HepG2 (cell line): Measurements from ENCODE around the gene GPS1. TPM values are rescaled to one million over a fixed set of nuclear protein-coding genes. Genes with fewer than 3 reads are reported as not detected.

Source experiments
- AFF4 ChIP-seq: sonication (generic); formaldehyde crosslinking; IDR thresholded peaks from 2 replicates; pipeline ENCODE4 v1.4.0; 2020; ENCODE audit warnings: missing genetic modification reagents
- ATAD3A ChIP-seq: sonication (generic); formaldehyde crosslinking; IDR thresholded peaks from 2 replicates; pipeline ENCODE4 v1.4.0; 2020; ENCODE audit warnings: missing genetic modification reagents
- ATF7-NPFF ChIP-seq: sonication (generic); formaldehyde crosslinking; IDR thresholded peaks from 2 replicates; pipeline ENCODE4 v1.8.1; 2023; ENCODE audit warnings: mild to moderate bottlenecking, low read depth, missing genetic modification reagents, moderate library complexity
- FOXA1 ChIP-seq, 2 experiments: fragments of 450-650 bp in 1 of 2; sonication (generic) in 1 of 2; formaldehyde crosslinking in 1 of 2; IDR thresholded peaks; 2 replicates each; pipeline versions ENCODE4 v1.4.0 to v1.6.1; 2016 to 2020; ENCODE audit warnings: missing genetic modification reagents in 1 of 2
- HNF1B ChIP-seq: sonication (generic); formaldehyde crosslinking; IDR thresholded peaks from 2 replicates; pipeline ENCODE4 v1.5.1; 2020; ENCODE audit warnings: mild to moderate bottlenecking, moderate library complexity, missing genetic modification reagents
- KAT7 ChIP-seq: IDR thresholded peaks from 2 replicates; pipeline ENCODE4 v1.6.1; 2018; ENCODE audit warnings: borderline replicate concordance, missing compliant biosample characterization
- MAFK ChIP-seq, 2 experiments: IDR thresholded peaks in 1 of 2; conservative IDR thresholded peaks in 1 of 2; 2 replicates each; pipeline ENCODE4 v1.6.1; 2011; ENCODE audit warnings: improper control_type of control experiment in 2 of 2, low read length in 2 of 2
- MED13 ChIP-seq: sonication (generic); formaldehyde crosslinking; IDR thresholded peaks from 2 replicates; pipeline ENCODE4 v1.5.0; 2020; ENCODE audit warnings: missing genetic modification reagents
- MLLT10 ChIP-seq: sonication (generic); formaldehyde crosslinking; IDR thresholded peaks from 2 replicates; pipeline ENCODE4 v1.4.0; 2020; ENCODE audit warnings: missing genetic modification reagents
- NR2F2 ChIP-seq: IDR thresholded peaks from 2 replicates; pipeline ENCODE4 v1.6.1; 2012; ENCODE audit warnings: low read depth, inconsistent platforms, borderline replicate concordance
- ONECUT2 ChIP-seq: sonication (generic); formaldehyde crosslinking; IDR thresholded peaks from 2 replicates; pipeline ENCODE4 v1.4.0; 2020; ENCODE audit warnings: missing genetic modification reagents
- PPARG ChIP-seq: conservative IDR thresholded peaks from 2 replicates; pipeline ENCODE4 v1.6.1; 2016; ENCODE audit warnings: missing biosample characterization, missing genetic modification reagents
- SRSF9 ChIP-seq: fragments of 200-400 bp; formaldehyde crosslinking; IDR thresholded peaks from 2 replicates; pipeline ENCODE4 v1.6.1; 2018; ENCODE audit warnings: borderline replicate concordance, mild to moderate bottlenecking, low read depth, low read length; ENCODE audit not compliant: insufficient read depth, poor library complexity, severe bottlenecking
- THRA ChIP-seq: sonication (generic); formaldehyde crosslinking; IDR thresholded peaks from 2 replicates; pipeline ENCODE4 v1.4.0; 2020; ENCODE audit warnings: missing genetic modification reagents, borderline replicate concordance
- ZBTB34 ChIP-seq: sonication (generic); formaldehyde crosslinking; IDR thresholded peaks from 2 replicates; pipeline ENCODE4 v1.8.0; 2022; ENCODE audit warnings: mild to moderate bottlenecking, missing genetic modification reagents
- ZFY ChIP-seq: sonication (generic); formaldehyde crosslinking; IDR thresholded peaks from 2 replicates; pipeline ENCODE4 v1.4.0; 2020; ENCODE audit warnings: missing genetic modification reagents
- ZNF580 ChIP-seq: IDR thresholded peaks from 2 replicates; pipeline ENCODE4 v1.6.1; 2016; ENCODE audit warnings: low read depth, borderline replicate concordance
- ZNF652 ChIP-seq: IDR thresholded peaks from 2 replicates; pipeline ENCODE4 v1.6.1; 2016; ENCODE audit warnings: low read depth, borderline replicate concordance
- ZNF724P ChIP-seq: sonication (generic); formaldehyde crosslinking; IDR thresholded peaks from 2 replicates; pipeline ENCODE4 v1.8.0; 2022; ENCODE audit warnings: missing genetic modification reagents, borderline replicate concordance
- ZSCAN9 ChIP-seq: IDR thresholded peaks from 2 replicates; pipeline ENCODE4 v1.6.1; 2016; ENCODE audit warnings: borderline replicate concordance
- polyA plus RNA-seq, 8 experiments: library from polyadenylated mRNA; depleted of rRNA in 3 of 8; stranded (reverse) in 7 of 8; unstranded in 1 of 8; fragments of >200 nt; fragmentation: Illumina TruSeq in 4 of 8; extraction: Trizol in 4 of 8; gene quantifications; 2 replicates each; pipeline versions ENCODE4 v1.2.1 to v1.2.3, GENCODE V29; 2011 to 2016; ENCODE audit warnings: low read depth in 4 of 8, missing spikeins in 1 of 8, mixed read lengths in 1 of 8; ENCODE audit not compliant: insufficient read depth in 1 of 8
- total RNA-seq, 5 experiments: library from RNA; depleted of rRNA; stranded (reverse); fragments of >200 nt; fragmentation: Illumina TruSeq; extraction: Trizol; gene quantifications; 2 replicates each; pipeline ENCODE4 v1.2.3, GENCODE V29; 2016; ENCODE audit warnings: low read depth in 1 of 5

The GPS1 gene
- total and polyA plus RNA-seq, 2 of the 13 experiments (the other 11 are each of a cell fraction or from before 2014, with no cell fraction given), result 124 to 128 TPM

- TF ChIP-seq SRSF9 (no peak), ONECUT2 (peak; percentile 16; the same call in 1 of the 2 replicates), PPARG (CRISPR knock-in tag) (no peak), ZFY (CRISPR knock-in tag) (no peak), MLLT10 (CRISPR knock-in tag) (no peak), AFF4 (CRISPR knock-in tag) (no peak), ZNF724P (CRISPR knock-in tag) (no peak), MED13 (CRISPR knock-in tag) (no peak), ZNF580 (no peak), FOXA1 (IDR thresholded peaks at IDR 0.05) (no peak), FOXA1 (CRISPR knock-in tag; IDR thresholded peaks at IDR 0.05) (no peak), ATF7-NPFF (CRISPR knock-in tag) (no peak), HNF1B (CRISPR knock-in tag) (no peak), KAT7 (CRISPR knock-in tag) (no peak), ZBTB34 (CRISPR knock-in tag) (no peak), ZSCAN9 (no peak), THRA (CRISPR knock-in tag) (no peak), ZNF652 (CRISPR knock-in tag) (no peak), ATAD3A (no peak), NR2F2 (peak; percentile 59; the same call in 1 of the 2 replicates), MAFK (conservative IDR thresholded peaks at IDR 0.05 in 1 of 2, IDR thresholded peaks at IDR 0.05 in 1 of 2; ENCODE audit: low read length in 2 of 2) (no peak)
These were observed 24.5 kb downstream of the GPS1 start (continued) for GRCh38 chr17:82076018-82076784.
